Urinary bladder (tissue), 4 donors: Measurements from ENCODE around the gene ATP2A3. TPM values are rescaled to one million over a fixed set of nuclear protein-coding genes. Genes with fewer than 3 reads are reported as not detected.
A peak's percentile ranks its signal among the peaks of the same experiment; 100 is the strongest.
"Not testable (repeated sequence)": the region's sequence is repeated elsewhere in the genome, so short reads cannot be mapped to it uniquely, and the experiment has no call there.

Experiments used
- DNase-seq: peaks from one replicate; pipeline ENCODE4 v3.0.0-alpha.2; 2015; ENCODE audit errors: extremely low spot score
- H3K27ac ChIP-seq: one replicate; pipeline ENCODE4 v1.5.1; 2013; ENCODE audit warnings: low read depth, mild to moderate bottlenecking, moderate library complexity
- H3K36me3 ChIP-seq: one replicate; pipeline ENCODE4 v1.6.1; 2013; ENCODE audit warnings: mild to moderate bottlenecking, moderate library complexity; ENCODE audit not compliant: insufficient read depth
- H3K4me1 ChIP-seq: one replicate; pipeline ENCODE4 v1.6.1; 2013; ENCODE audit warnings: mild to moderate bottlenecking, moderate library complexity; ENCODE audit not compliant: insufficient read depth
- H3K4me3 ChIP-seq: one replicate; pipeline ENCODE4 v1.5.1; 2013; ENCODE audit warnings: low read depth, low read length
- WGBS: extraction: QIAGEN DNeasy Blood & Tissue Kit; methylation state at CpG from one replicate; pipeline ENCODE4 v1.1.7; 2013; 5-methylcytosine and 5-hydroxymethylcytosine counted together
- polyA plus RNA-seq: library from polyadenylated mRNA; stranded (reverse); fragments of 200-250 nt; gene quantifications from one replicate; pipeline ENCODE4 v1.2.3, GENCODE V29; 2013
- total RNA-seq: library from RNA; depleted of rRNA; stranded (reverse); fragments of >200 nt; gene quantifications from one replicate; pipeline ENCODE4 v1.2.3, GENCODE V29; 2014
- donor health status: healthy with polysubstance abuse.
- donor health status: healthy.

ATP2A3 gene
- total and polyA plus RNA-seq, 2 donors = 7.1 to 28.1 TPM

- H3K36me3 ChIP-seq = no peaks in the 10 kb centered on the region
- no peak overlapping the region for H3K27ac ChIP-seq
- WGBS = 89% methylated on average over 3 of the region's 3 CpGs
- no peak for DNase-seq
- H3K4me3 ChIP-seq = no peak overlapping the region
- no peaks in the 10 kb centered on the region for H3K4me1 ChIP-seq
Measured at GRCh38 chr17:3949418-3949817, 14.8 kb downstream of the ATP2A3 start.

GRCh38 chr17:3948551-3948950 lies 15.7 kb downstream of the ATP2A3 start:
- 91% methylated on average over 3 of the region's 3 CpGs for WGBS
- H3K4me3 ChIP-seq, H3K27ac ChIP-seq, DNase-seq, H3K4me1 ChIP-seq, H3K36me3 ChIP-seq: not testable (repeated sequence)

DNA sequence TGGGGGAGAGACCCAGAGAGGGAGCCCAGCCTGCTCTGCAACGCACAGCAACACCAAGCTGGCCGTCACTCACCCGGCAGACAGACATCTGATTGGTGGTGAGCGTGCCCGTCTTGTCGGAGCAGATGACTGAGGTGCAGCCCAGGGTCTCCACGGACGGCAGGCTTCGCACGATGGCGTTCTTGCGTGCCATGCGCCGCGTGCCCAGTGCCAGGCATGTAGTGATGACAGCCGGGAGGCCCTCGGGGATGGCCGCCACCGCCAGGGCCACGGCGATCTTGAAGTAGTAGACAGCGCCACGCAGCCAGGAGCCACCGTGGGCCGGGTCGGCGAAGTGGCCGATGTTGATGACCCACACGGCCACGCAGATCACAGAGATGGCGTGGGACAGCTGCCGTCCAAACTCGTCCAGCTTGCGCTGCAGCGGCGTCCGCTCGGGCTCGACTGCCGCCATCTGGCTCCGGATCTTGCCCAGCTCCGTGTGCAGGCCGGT lies 16.9 kb downstream of the ATP2A3 start:
- Histone ChIP-seq H3K4me1 (no peaks in the 10 kb centered on the region), H3K36me3 (no peaks in the 10 kb centered on the region), H3K4me3 (no peak overlapping the region), H3K27ac (no peak overlapping the region)
- DNase-seq = no peak
- 94% methylated on average over 43 of the region's 43 CpGs for WGBS

DNA sequence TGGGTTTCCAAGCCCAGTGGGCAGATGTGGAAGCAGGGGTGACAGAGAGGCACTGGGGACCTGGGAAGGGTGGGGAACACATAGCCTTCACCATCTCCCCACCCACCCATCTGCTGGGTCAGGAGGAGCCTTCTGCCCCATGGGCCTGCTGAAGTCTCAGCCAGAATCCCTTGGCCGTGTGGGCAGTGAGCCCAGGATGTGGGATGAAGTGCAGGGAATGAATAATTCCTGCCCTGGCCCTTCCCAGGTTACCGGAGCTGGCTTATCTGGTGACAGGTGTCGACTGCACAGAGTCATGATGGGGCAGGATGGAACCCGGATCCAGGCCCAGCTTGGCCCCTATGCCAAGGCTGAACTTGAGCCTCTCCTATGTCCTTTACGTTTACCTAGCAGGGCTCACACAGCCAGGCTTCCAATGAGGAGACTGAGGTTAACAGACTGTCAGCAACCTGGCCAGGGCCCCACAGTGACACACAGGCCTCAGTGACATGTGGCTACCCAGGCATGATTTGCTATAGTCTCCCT lies 17.5 kb downstream of the ATP2A3 start:
- H3K4me3 ChIP-seq = no peak overlapping the region
- WGBS = 52% methylated on average over 5 of the region's 5 CpGs

DNA sequence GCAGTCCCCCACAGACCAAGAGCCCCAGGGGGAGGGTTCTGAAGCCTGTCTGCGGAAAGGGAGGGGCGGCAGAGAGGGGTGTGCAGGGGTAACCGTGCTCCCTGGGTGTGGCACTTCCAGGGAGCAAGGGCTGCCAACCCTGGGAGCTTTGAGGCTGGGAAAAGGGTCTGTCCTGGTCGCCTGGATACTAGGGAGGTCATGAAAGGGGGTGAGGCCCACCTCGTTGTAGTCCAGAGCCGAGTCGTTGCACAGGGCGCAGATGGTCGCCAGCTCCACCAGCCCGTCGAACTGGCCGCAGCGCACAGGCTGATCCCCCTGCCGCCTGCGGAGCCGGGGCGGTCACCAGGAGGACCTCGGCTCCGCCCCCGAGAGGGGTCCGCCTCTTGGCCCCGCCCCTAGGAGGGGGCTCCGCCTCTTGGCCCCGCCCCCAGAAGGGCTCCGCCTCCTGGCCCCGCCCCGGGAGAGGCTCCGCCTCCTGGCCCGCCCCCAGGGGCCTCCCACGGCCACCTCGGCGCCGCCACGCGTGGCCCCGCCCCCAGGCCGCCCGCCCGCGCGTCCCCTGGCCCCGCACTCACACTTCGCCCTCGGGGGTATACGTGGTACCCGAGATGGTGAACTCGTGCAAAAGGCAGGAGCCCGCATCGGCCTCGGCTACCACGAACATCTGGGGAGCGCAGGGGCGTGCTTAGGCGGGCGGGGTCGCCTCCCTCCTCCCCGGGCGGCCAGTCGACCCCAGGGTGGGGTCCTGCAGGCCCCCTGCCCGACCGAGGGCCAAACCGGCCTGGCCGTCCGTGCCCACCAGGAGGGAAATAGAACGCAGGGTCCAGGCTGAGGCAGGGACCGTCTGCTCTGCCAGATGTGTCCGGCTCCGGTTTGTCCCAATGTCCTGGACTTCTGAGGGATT lies 19.5 kb downstream of the ATP2A3 start:
- WGBS = 25% methylated on average over 68 of the region's 68 CpGs
- H3K4me3 ChIP-seq = peak overlapping the region; percentile 22

More for the DNA sequence above, 17.5 kb downstream of the ATP2A3 start:
- Histone ChIP-seq H3K36me3 (no peaks in the 10 kb centered on the region), H3K27ac (no peak overlapping the region), H3K4me1 (no peaks in the 10 kb centered on the region)
- DNase-seq = no peak

GRCh38 chr17:3943240-3943891 lies 20.9 kb downstream of the ATP2A3 start:
- Histone ChIP-seq H3K4me1 (no peaks in the 10 kb centered on the region), H3K36me3 (no peaks in the 10 kb centered on the region), H3K27ac (no peak overlapping the region), H3K4me3 (no peak overlapping the region)
- 83% methylated on average over 23 of the region's 23 CpGs for WGBS
- DNase-seq = no peak

More for the DNA sequence above, 19.5 kb downstream of the ATP2A3 start:
- no peak overlapping the region for H3K27ac ChIP-seq
- DNase-seq = no peak
- no peaks in the 10 kb centered on the region for H3K36me3 ChIP-seq
- no peaks in the 10 kb centered on the region for H3K4me1 ChIP-seq

DNA sequence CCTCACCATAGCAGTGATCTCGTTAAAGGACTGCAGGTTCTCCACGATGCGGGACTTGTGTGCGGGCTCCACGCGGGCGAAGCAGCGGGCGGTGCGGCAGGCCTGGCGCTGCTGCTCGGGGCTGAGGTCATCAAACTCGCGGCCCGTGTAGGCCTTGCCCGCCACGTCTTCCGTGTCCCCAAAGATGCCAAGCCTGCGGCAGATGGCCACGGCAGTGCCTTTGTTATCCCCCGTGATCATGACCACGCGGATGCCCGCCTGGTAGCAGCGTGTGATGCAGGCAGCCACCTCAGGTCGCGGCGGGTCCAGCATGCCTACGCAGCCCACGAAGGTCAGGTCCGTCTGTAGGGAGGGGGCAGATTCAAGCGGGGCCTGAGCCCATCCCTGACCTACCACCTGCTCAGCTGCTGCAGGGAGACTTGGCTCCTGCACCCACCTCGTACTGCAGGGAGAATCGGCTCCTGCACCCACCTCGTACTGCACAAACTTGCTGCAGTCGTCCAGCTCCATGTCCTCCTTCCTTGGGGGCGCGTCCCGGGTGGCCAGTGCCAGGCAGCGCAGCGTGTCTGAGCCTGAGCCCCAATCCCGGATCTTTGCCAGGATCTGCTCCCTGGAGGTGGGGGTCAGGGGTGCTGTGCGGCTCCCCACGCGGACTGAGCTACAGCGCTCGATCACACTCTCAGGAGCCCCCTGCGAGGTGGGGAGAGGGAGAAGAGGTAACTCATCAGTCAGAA lies 23.1 kb downstream of the ATP2A3 start:
- no peak for DNase-seq
- Histone ChIP-seq H3K4me3 (no peak overlapping the region), H3K36me3 (no peaks in the 10 kb centered on the region), H3K27ac (no peak overlapping the region), H3K4me1 (no peaks in the 10 kb centered on the region)
- 93% methylated on average over 48 of the region's 48 CpGs for WGBS

- no peaks in the 10 kb centered on the region for H3K36me3 ChIP-seq
- no peaks in the 10 kb centered on the region for H3K4me1 ChIP-seq
- DNase-seq = no peak
- 96% methylated on average over 17 of the region's 17 CpGs for WGBS
- H3K27ac ChIP-seq = no peak overlapping the region
- no peak overlapping the region for H3K4me3 ChIP-seq
Measured at GRCh38 chr17:3937359-3937758, 26.9 kb downstream of the ATP2A3 start.

- Histone ChIP-seq H3K27ac (no peak overlapping the region), H3K36me3 (no peaks in the 10 kb centered on the region), H3K4me1 (no peaks in the 10 kb centered on the region), H3K4me3 (no peak overlapping the region)
- 94% methylated on average over 9 of the region's 9 CpGs for WGBS
- no peak for DNase-seq
Measured at GRCh38 chr17:3935825-3936355, 28.3 kb downstream of the ATP2A3 start.

- H3K27ac ChIP-seq = no peak overlapping the region
- H3K36me3 ChIP-seq = no peaks in the 10 kb centered on the region
- 10% methylated on average over 10 of the region's 10 CpGs for whole genome bisulfite sequencing
- peak; percentile 54 for DNase-seq
- H3K4me3 ChIP-seq = no peak overlapping the region
- no peaks in the 10 kb centered on the region for H3K4me1 ChIP-seq
Measured at GRCh38 chr17:3935140-3935542, 29.1 kb downstream of the ATP2A3 start.

DNA sequence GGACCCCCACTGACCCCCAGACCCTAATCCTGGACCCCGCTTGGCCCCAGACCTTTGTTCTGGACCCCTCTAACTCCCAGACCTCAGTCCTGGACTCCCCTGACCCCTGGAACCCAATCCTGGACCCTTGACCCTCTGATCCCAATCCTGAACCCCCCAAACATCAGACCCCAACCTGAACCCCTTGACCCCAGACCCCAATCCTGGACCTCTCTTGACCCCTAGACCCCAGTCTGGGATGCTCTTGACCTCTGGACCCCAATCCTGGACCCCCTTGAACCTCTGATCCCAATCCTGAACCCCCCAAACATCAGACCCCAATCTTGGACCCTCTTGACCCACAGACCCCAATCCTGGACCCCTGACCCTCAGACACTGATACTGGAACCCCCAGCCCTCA lies 34.5 kb downstream of the ATP2A3 start:
- no peak overlapping the region for H3K27ac ChIP-seq
- H3K4me1 ChIP-seq = no peaks in the 10 kb centered on the region
- DNase-seq = no peak
- no peaks in the 10 kb centered on the region for H3K36me3 ChIP-seq
- H3K4me3 ChIP-seq = no peak overlapping the region
- 97% methylated on average over 1 of the region's 1 CpG for WGBS

- Histone ChIP-seq H3K27ac (no peak overlapping the region), H3K4me3 (no peak overlapping the region), H3K4me1 (no peaks in the 10 kb centered on the region), H3K36me3 (no peaks in the 10 kb centered on the region)
- WGBS = 93% methylated on average over 12 of the region's 12 CpGs
- DNase-seq = no peak
Measured at GRCh38 chr17:3929181-3929580, 35.1 kb downstream of the ATP2A3 start.

GRCh38 chr17:3928406-3928805 lies 35.8 kb downstream of the ATP2A3 start:
- DNase-seq = no peak
- Histone ChIP-seq H3K36me3 (no peaks in the 10 kb centered on the region), H3K27ac (no peak overlapping the region), H3K4me3 (no peak overlapping the region), H3K4me1 (no peaks in the 10 kb centered on the region)
- 90% methylated on average over 16 of the region's 16 CpGs for WGBS
